Immature natural killer cell (primary cell): ENCODE results near the gene CNOT2. TPM values are rescaled to one million over a fixed set of nuclear protein-coding genes. Genes with fewer than 3 reads are reported as not detected.
A peak's percentile ranks its signal among the peaks of the same experiment; 100 is the strongest.

Experiments
- DNase-seq, 3 donors: peaks; one replicate each; pipeline ENCODE4 v3.0.0; 2022; ENCODE audit warnings: mixed read lengths in 1 of 3
- H3K27ac Mint-ChIP-seq, 6 donors: one replicate each; pipeline ENCODE4 v1.8.0; 2020; ENCODE audit warnings: mixed read lengths in 6 of 6, mild to moderate bottlenecking in 5 of 6, inconsistent platforms in 4 of 6, moderate library complexity in 3 of 6
- H3K27me3 Mint-ChIP-seq, 3 donors: one replicate each; pipeline ENCODE4 v1.8.0; 2020 to 2021; ENCODE audit warnings: low read depth in 3 of 3, mild to moderate bottlenecking in 3 of 3, mixed read lengths in 3 of 3, moderate library complexity in 3 of 3, inconsistent platforms in 1 of 3
- H3K36me3 Mint-ChIP-seq, 3 donors: one replicate each; pipeline ENCODE4 v1.8.0; 2020; ENCODE audit warnings: mixed read lengths in 3 of 3, inconsistent platforms in 2 of 3, mild to moderate bottlenecking in 2 of 3
- H3K4me1 Mint-ChIP-seq, 2 donors: one replicate each; pipeline ENCODE4 v1.8.0; 2020; ENCODE audit warnings: inconsistent platforms in 2 of 2, mild to moderate bottlenecking in 2 of 2, mixed read lengths in 2 of 2, moderate library complexity in 1 of 2
- H3K4me3 Mint-ChIP-seq, 5 donors: one replicate each; pipeline ENCODE4 v1.8.0; 2020; ENCODE audit warnings: mild to moderate bottlenecking in 5 of 5, mixed read lengths in 5 of 5, inconsistent platforms in 3 of 5, moderate library complexity in 3 of 5
- H3K9me3 Mint-ChIP-seq, 6 donors: one replicate each; pipeline ENCODE4 v1.8.0; 2020; ENCODE audit warnings: mild to moderate bottlenecking in 6 of 6, mixed read lengths in 6 of 6, inconsistent platforms in 4 of 6, moderate library complexity in 3 of 6
- polyA plus RNA-seq, 3 donors: library from polyadenylated mRNA; unstranded; fragments of 300-500 nt; fragmentation: Illumina TruSeq; gene quantifications; one replicate each; pipeline ENCODE4 v1.2.3, GENCODE V29; 2021

CNOT2 gene
- polyA plus RNA-seq, 3 donors from 2014 or later = 84.6 to 126 (median 114) TPM

DNA sequence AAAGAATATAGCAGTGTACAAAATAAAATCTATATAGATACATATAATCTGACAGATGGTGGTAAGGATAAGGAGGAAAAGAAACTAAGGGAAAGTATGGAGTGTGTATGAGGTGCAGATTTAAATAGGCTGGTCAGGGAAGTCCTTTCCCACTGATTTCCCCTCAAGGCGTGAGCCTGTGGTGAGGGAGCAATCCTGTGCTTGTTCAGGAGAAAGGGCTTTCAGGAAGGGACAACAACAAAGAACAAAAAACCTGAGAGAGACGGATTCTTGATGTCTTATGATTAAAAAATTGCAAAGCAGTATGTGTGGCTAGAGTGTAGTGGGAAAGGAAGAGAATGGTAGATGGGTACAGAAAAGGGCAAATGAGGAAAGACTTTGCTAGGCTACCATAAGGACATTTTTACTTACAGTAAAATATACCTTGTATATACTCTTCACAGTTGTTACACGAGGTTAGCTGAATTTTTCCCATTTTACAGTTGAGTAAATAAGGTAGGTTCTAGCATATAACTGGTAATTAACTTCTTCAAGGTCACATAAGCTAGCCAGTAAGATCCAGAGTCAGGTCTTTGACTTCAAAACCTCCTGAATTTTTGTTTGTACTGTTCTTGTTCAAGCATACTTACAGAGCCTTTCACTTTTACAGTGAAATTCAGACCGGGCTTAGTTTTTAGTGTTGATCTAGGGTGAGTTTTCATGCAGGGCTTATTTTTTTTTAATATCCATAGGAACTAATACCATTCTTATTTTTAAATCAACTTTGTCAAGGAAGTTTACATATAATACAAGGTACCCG is 15.6 kb downstream of the CNOT2 start:
- Mint-ChIP-seq H3K4me3 (peak overlapping the region in 1 of 5 donors; percentile 0), H3K4me1 (peaks cover 69 to 98% of the 10 kb centered on the region in 2 donors)

DNA sequence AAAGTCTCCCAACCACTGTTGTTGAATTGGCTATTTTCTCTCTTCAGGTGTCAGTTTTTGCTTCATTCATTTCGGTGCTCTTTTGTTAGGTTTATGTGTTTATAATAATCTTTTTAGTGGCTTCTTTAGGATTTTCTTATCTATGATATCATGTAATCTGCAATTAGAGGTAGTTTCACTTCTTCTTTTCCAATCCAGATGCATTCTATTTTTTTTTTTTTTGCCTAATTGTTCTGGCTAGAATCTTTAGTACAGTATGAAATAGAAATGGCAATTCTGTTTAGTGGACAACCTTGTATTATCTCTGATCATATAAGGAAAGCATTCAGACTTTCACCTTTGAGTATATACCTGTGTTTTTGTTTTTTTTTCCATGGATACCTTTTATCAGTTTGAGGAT is 17.4 kb downstream of the CNOT2 start:
- Mint-ChIP-seq H3K27me3 (peaks cover 0 to 7% (median 3%) of the 10 kb centered on the region in 3 donors), H3K4me1 (peaks cover 75 to 98% of the 10 kb centered on the region in 2 donors), H3K36me3 (peaks cover 0 to 5% (median 4%) of the 10 kb centered on the region in 3 donors), H3K9me3 (no peaks in the 10 kb centered on the region), H3K27ac (peak overlapping the region in 5 of 6 donors; percentile 31 to 69 (median 63)), H3K4me3 (peak overlapping the region in 3 of 5 donors; percentile 4 to 33 (median 23))
- DNase-seq = no peak

More for the DNA sequence above, 15.6 kb downstream of the CNOT2 start:
- peak overlapping the region in 4 of 6 donors; percentile 0 to 29 (median 22) for H3K27ac Mint-ChIP-seq
- H3K27me3 Mint-ChIP-seq = peaks cover 0 to 11% (median 3%) of the 10 kb centered on the region in 3 donors
- DNase-seq = no peak
- H3K9me3 Mint-ChIP-seq = no peaks in the 10 kb centered on the region
- H3K36me3 Mint-ChIP-seq = peaks cover 0 to 5% (median 4%) of the 10 kb centered on the region in 3 donors

DNA sequence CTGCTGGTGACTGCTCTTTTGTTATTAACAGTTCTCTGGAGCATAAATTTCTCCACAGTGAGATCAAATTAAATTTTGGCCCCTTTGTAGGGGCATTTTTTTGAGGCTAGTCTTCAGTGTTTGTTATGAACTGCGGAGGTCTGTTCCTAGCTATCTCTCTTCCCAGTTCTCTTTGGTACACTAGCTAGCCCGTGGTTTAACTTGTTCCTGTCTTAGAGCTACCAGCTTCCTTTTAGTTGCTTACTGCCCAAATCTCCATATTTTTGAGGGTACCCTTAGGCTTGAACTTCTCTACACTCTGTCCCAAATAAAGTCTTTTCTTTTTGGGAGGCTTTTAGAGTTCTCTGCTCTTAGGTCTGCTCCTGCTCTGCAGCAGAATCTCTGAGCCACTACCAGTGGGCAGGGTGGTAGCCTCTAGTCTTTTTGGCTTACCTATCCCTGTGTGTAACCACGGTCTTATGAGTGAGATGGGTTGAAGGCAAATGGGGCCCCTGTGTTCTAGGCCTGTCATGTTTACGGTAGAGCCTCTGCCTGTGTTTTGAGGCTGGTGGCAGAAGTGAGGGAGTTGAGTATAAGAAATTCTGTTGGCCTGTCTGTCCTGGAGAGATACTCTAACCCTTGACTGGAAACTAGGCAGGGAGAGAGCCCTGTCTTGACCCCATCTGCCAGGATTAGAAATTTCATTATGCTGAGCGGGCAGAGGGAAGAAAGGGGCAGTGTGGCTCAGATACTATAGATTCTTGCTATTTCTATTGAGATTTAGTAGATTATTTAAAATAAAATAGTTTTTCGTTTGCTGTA is 21.0 kb downstream of the CNOT2 start:
- Mint-ChIP-seq H3K27ac (peak overlapping the region in 5 of 6 donors; percentile 5 to 61 (median 34)), H3K4me3 (peak overlapping the region in 3 of 5 donors; percentile 17 to 23 (median 19)), H3K9me3 (no peaks in the 10 kb centered on the region), H3K27me3 (peaks cover 0 to 3% (median 0%) of the 10 kb centered on the region in 3 donors), H3K36me3 (peaks cover 0 to 9% (median 4%) of the 10 kb centered on the region in 3 donors), H3K4me1 (peaks cover 77 to 98% of the 10 kb centered on the region in 2 donors)
- no peak for DNase-seq

DNA sequence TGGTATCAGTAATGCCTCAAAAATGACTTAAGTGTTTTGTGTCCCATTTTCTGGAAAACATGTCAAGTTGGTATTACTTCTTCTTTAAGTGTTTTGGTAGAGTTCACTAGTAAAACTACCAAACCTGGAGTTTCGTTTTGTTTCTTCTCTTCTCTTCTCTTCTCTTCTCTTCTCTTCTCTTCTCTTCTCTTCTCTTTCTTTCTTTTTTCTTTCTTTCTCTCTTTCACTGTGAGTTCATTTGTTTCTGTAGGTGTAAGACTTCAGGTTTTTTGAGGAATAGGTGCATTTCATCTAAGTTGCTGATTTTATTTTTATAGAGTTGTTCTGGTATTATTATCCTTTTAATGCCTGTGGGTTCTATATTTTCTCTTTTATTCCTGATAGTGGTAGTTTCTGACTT is 21.9 kb downstream of the CNOT2 start:
- H3K27me3 Mint-ChIP-seq = peaks cover 0 to 3% (median 0%) of the 10 kb centered on the region in 3 donors
- H3K27ac Mint-ChIP-seq = peak overlapping the region in 4 of 6 donors; percentile 11 to 65 (median 42)
- H3K4me3 Mint-ChIP-seq = peak overlapping the region in 3 of 5 donors; percentile 14 to 49 (median 24)
- DNase-seq = no peak
- H3K36me3 Mint-ChIP-seq = peaks cover 0 to 9% (median 4%) of the 10 kb centered on the region in 3 donors
- H3K9me3 Mint-ChIP-seq = no peaks in the 10 kb centered on the region
- peaks cover 78 to 98% of the 10 kb centered on the region in 2 donors for H3K4me1 Mint-ChIP-seq

DNA sequence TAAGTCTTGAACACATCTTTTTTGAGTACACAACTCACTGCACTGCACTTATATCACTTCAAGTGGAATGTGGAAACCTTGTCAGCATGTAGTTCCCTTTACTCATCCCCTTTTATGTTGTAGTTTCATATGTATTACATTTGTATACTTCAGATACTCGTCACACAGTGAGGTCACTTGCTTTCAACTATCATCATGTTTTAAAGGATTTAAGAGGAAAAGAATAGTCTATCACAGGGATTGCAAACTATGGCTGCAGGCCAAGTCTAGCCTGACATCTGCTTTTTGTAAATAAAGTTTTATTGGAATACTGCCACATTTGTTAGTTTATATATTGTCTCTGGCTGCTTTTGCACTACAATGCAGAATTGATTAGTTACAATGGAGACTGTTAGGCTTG is 24.3 kb downstream of the CNOT2 start:
- no peak overlapping the region for H3K4me3 Mint-ChIP-seq
- peak overlapping the region in 2 of 6 donors; percentile 7 to 25 for H3K27ac Mint-ChIP-seq
- H3K9me3 Mint-ChIP-seq = no peaks in the 10 kb centered on the region
- DNase-seq = no peak
- peaks cover 0 to 9% (median 4%) of the 10 kb centered on the region in 3 donors for H3K36me3 Mint-ChIP-seq
- H3K4me1 Mint-ChIP-seq = peaks cover 83 to 98% of the 10 kb centered on the region in 2 donors
- peaks cover 0 to 5% (median 1%) of the 10 kb centered on the region in 3 donors for H3K27me3 Mint-ChIP-seq

DNA sequence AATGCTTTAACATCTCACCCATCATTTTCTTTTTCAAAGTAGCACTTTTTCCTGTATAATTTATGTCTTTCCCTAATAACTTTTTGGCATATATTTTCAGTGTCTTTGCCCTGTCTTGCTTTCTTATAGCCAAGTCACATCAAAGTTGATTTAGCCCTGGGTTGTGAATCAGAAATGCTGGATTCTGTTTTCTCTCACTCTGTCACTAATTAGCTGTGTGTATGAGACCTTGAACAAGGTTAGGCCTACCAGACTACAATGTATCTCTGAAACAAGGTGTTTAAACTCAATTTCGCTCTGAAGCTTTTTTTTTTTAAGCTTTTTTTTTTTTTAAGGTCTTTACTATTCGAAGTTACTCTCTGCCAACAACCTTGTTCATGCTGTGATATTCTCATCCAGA is 25.7 kb downstream of the CNOT2 start:
- peaks cover 83 to 98% of the 10 kb centered on the region in 2 donors for H3K4me1 Mint-ChIP-seq
- H3K27ac Mint-ChIP-seq = peak overlapping the region in 1 of 6 donors; percentile 3
- no peaks in the 10 kb centered on the region for H3K9me3 Mint-ChIP-seq
- H3K36me3 Mint-ChIP-seq = peaks cover 0 to 4% (median 0%) of the 10 kb centered on the region in 3 donors
- H3K4me3 Mint-ChIP-seq = no peak overlapping the region
- H3K27me3 Mint-ChIP-seq = peaks cover 0 to 5% (median 0%) of the 10 kb centered on the region in 3 donors
- DNase-seq = no peak

DNA sequence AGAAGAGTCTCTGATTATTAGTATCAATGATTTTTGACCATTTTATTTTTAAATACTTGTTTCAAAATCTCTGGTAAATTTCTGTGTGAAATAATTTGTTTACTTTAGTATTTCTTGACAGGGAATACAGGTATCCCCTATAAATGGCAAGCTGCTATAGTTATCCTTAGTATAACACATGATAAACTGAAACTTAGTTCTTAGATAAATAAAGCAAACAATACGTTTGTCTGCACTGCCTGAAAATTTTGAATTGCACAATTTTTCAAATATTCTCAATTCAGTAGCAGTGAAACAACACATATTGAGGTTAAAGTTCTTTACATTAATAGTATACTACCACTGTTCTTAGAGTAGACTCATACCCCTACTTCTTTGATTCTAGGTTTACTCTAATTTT is 26.9 kb downstream of the CNOT2 start:
- no peak for DNase-seq
- Mint-ChIP-seq H3K27me3 (peaks cover 0 to 8% (median 0%) of the 10 kb centered on the region in 3 donors), H3K4me3 (no peak overlapping the region), H3K9me3 (no peaks in the 10 kb centered on the region), H3K36me3 (peaks cover 0 to 4% (median 0%) of the 10 kb centered on the region in 3 donors), H3K4me1 (peaks cover 83 to 98% of the 10 kb centered on the region in 2 donors), H3K27ac (no peak overlapping the region)

DNA sequence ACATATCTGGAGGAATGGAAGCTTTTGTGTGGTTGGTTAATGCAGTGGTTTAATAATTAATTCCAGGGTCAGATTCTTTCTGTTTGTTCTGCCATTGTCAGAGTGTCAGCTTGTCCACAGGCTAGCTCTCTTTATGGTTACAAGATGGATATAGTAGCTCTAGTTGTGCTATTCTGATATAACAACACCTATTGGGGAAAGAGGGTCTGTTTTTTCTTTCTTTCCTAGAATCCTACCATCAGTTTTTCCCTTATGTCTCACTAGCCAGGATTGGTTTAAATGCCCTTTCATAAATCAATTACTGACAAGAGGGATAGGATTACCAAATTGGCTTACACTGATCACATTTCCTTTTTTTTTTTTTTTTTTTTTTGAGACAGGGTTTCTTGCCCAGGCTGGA is 27.8 kb downstream of the CNOT2 start:
- Mint-ChIP-seq H3K4me3 (no peak overlapping the region), H3K4me1 (peaks cover 84 to 99% of the 10 kb centered on the region in 2 donors), H3K27ac (peak overlapping the region in 1 of 6 donors; percentile 53), H3K9me3 (no peaks in the 10 kb centered on the region), H3K36me3 (peaks cover 0 to 4% (median 0%) of the 10 kb centered on the region in 3 donors), H3K27me3 (peaks cover 0 to 8% (median 0%) of the 10 kb centered on the region in 3 donors)
- DNase-seq = no peak

DNA sequence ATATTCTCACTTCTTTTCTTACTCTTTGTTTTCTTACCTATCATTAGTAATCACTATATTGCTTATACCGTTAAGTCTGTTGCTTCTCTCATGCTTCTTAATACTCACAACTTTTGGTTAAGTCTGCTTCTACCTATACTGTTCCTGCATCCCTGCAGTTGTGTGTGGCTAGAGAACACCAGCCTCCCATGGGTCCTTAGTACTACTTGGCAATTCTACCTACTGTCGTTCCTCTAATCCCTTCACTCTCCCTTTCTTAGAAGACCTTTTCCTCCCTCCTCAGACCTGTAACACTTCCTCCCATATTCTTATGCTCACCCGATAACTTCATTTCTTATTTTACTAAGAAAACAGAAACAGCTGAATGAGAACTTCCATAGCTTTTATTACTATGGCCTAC is 29.3 kb downstream of the CNOT2 start:
- Mint-ChIP-seq H3K36me3 (peaks cover 0 to under 1% (median 0%) of the 10 kb centered on the region in 3 donors), H3K27me3 (peaks cover 0 to 8% (median 0%) of the 10 kb centered on the region in 3 donors), H3K27ac (peak overlapping the region in 5 of 6 donors; percentile 13 to 34 (median 14)), H3K9me3 (no peaks in the 10 kb centered on the region), H3K4me3 (no peak overlapping the region), H3K4me1 (peaks cover 80 to 96% of the 10 kb centered on the region in 2 donors)
- DNase-seq = no peak

DNA sequence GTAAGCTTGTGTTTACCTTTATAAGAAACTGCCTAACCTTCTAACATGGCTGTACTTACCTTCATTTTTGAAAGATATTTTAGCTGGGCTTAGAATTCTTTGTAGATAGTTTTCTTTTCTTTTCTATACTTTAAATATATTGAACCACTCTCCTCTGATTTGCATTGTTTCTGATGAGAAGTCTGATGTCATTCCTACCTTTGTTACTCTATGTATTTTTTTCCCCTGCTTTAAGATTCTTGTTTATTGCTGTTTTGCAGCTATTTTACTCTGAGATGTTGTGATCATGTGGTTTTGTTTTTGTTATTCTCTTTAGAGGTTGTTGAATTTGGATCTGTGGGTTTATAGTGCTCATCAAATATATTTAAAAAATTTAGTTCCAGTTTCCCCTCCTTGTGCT is 31.8 kb downstream of the CNOT2 start:
- peak overlapping the region in 5 of 6 donors; percentile 4 to 47 (median 38) for H3K27ac Mint-ChIP-seq
- peak overlapping the region in 1 of 5 donors; percentile 12 for H3K4me3 Mint-ChIP-seq
- no peaks in the 10 kb centered on the region for H3K9me3 Mint-ChIP-seq
- peaks cover 73 to 96% of the 10 kb centered on the region in 2 donors for H3K4me1 Mint-ChIP-seq
- DNase-seq = no peak
- H3K36me3 Mint-ChIP-seq = no peaks in the 10 kb centered on the region
- peaks cover 0 to 8% (median 0%) of the 10 kb centered on the region in 3 donors for H3K27me3 Mint-ChIP-seq

DNA sequence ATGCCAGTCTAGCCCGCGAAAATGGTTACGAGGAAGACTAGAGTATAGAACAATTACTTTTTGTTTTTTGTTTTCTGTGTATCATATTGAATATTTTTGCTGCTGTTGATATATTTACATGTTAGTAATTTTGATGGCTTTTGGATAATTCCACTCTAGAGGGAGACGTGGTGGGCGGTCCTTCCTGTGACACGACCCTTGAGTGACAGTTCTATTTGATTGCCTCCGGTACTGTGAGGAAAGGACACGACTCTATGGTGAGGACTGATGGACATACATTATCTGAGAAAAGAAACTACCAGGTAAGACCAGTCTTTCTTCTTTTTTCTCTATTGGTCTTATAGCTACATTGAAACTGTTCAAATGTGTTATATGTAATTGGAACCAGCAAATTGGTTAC is 34.7 kb downstream of the CNOT2 start:
- Mint-ChIP-seq H3K4me3 (no peak overlapping the region), H3K36me3 (peaks cover 0 to 4% (median 4%) of the 10 kb centered on the region in 3 donors), H3K4me1 (peaks cover 55 to 95% of the 10 kb centered on the region in 2 donors), H3K27me3 (peaks cover 0 to 5% (median 4%) of the 10 kb centered on the region in 3 donors), H3K27ac (peak overlapping the region in 4 of 6 donors; percentile 2 to 71 (median 5)), H3K9me3 (peaks cover 0 to 2% (median 0%) of the 10 kb centered on the region in 6 donors)
- DNase-seq = no peak

DNA sequence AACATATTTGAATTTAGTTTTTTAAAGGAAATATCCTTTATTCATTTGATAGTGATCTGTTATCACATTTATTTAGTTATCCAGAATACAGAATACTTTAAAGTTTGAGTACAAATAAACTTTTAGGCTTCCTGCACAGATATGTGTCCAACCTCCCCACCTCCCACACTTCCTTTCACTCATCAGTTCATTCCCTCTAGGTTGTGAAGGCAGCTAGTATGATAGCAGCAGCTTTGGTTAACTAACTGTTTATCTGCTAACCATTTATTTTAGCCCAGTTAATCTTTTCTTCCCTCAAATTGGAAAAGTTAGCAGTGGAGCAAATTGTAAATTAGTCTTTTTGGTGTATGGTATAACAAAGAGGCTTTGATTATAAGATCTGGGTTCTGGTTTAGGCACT is 35.7 kb downstream of the CNOT2 start:
- peak overlapping the region in 3 of 6 donors; percentile 2 to 26 (median 8) for H3K27ac Mint-ChIP-seq
- peaks cover 49 to 92% of the 10 kb centered on the region in 2 donors for H3K4me1 Mint-ChIP-seq
- no peak for DNase-seq
- peaks cover 0 to 4% (median 4%) of the 10 kb centered on the region in 3 donors for H3K36me3 Mint-ChIP-seq
- H3K4me3 Mint-ChIP-seq = no peak overlapping the region
- H3K27me3 Mint-ChIP-seq = peaks cover 0 to 5% (median 4%) of the 10 kb centered on the region in 3 donors
- peaks cover 0 to 2% (median 0%) of the 10 kb centered on the region in 6 donors for H3K9me3 Mint-ChIP-seq

DNA sequence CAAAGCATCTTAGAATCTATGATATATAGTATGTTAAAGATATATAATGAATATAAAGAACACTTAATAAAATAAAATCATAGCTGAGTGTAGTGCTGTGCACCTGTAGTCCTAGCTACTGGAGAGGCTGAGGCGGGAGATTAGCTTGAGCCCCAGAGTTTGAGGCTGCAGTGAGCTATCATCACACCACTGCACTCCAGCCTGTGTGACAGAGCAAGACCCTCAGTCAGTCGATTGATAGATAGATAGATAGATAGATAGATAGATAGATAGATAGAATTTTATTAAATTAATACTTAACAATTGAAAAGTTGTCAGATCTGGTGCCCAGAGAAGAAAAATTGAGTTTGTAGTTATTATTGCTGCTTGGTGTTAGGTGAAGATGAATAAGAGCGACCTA is 40.0 kb downstream of the CNOT2 start:
- peak overlapping the region in 1 of 6 donors; percentile 39 for H3K27ac Mint-ChIP-seq
- H3K36me3 Mint-ChIP-seq = peaks cover 0 to 13% (median 8%) of the 10 kb centered on the region in 3 donors
- no peak for DNase-seq
- peaks cover 29 to 78% of the 10 kb centered on the region in 2 donors for H3K4me1 Mint-ChIP-seq
- H3K4me3 Mint-ChIP-seq = no peak overlapping the region
- peaks cover 0 to 6% (median 4%) of the 10 kb centered on the region in 3 donors for H3K27me3 Mint-ChIP-seq
- H3K9me3 Mint-ChIP-seq = peaks cover 0 to 2% (median 0%) of the 10 kb centered on the region in 6 donors
